NCI-H187 treated with DMSO at 0.1 percent for 48 hours (cell line): ENCODE measurements around the gene CYP3A7.
"Not testable (repeated sequence)": the region's sequence is repeated elsewhere in the genome, so short reads cannot be mapped to it uniquely, and the experiment has no call there.

Source experiments
- DNase-seq: peaks from one replicate; lab custom pipeline; 2025; lab: John Stamatoyannopoulos, UW

Gene CYP3A7

GRCh38 chr7:99734987-99735386 lies at the start of gene CYP3A7:
Gene CYP3A7 (minus strand): TSS chr7:99735196. CDS start chr7:99735093, 103 bp downstream.
- DNase-seq = no peak

GRCh38 chr7:99784007-99784406 lies 49.0 kb upstream of the CYP3A7 start, which contains the start of gene CYP3A4:
Gene CYP3A4 (minus strand): TSS chr7:99784184. CDS start chr7:99784081, 103 bp downstream.
- no peak for DNase-seq

GRCh38 chr7:99782012-99782953 lies 47.3 kb upstream of the CYP3A7 start:
- no peak for DNase-seq

GRCh38 chr7:99780588-99780987 lies 45.6 kb upstream of the CYP3A7 start:
- DNase-seq = no peak

GRCh38 chr7:99779949-99780348 lies 45.0 kb upstream of the CYP3A7 start:
- DNase-seq = no peak

GRCh38 chr7:99778880-99779279 lies 43.9 kb upstream of the CYP3A7 start:
- DNase-seq = no peak

- DNase-seq = not testable (repeated sequence)
Measured at GRCh38 chr7:99773395-99773794, 38.4 kb upstream of the CYP3A7 start.

GRCh38 chr7:99772565-99772964 lies 37.6 kb upstream of the CYP3A7 start:
- no peak for DNase-seq

- DNase-seq = not testable (repeated sequence)
Measured at GRCh38 chr7:99769494-99769893, 34.5 kb upstream of the CYP3A7 start.

- DNase-seq = no peak
Measured at GRCh38 chr7:99768471-99768870, 33.5 kb upstream of the CYP3A7 start.

GRCh38 chr7:99767662-99768061 lies 32.7 kb upstream of the CYP3A7 start:
- DNase-seq = no peak

- no peak for DNase-seq
Measured at GRCh38 chr7:99766484-99767099, 31.6 kb upstream of the CYP3A7 start.

- DNase-seq = no peak
Measured at GRCh38 chr7:99764478-99764877, 29.5 kb upstream of the CYP3A7 start.

- no peak for DNase-seq
Measured at GRCh38 chr7:99762680-99763327, 27.8 kb upstream of the CYP3A7 start.

GRCh38 chr7:99755085-99755484 lies 20.1 kb upstream of the CYP3A7 start:
- no peak for DNase-seq

- DNase-seq = no peak
Measured at GRCh38 chr7:99752356-99752755, 17.4 kb upstream of the CYP3A7 start.

- DNase-seq = not testable (repeated sequence)
Measured at GRCh38 chr7:99751322-99752052, 16.5 kb upstream of the CYP3A7 start.

GRCh38 chr7:99748846-99749579 lies 14.0 kb upstream of the CYP3A7 start:
- no peak for DNase-seq

- not testable (repeated sequence) for DNase-seq
Measured at GRCh38 chr7:99746915-99747314, 11.9 kb upstream of the CYP3A7 start.

GRCh38 chr7:99745395-99745794 lies 10.4 kb upstream of the CYP3A7 start:
- DNase-seq = not testable (repeated sequence)

- DNase-seq = no peak
Measured at GRCh38 chr7:99742737-99743394, 7.9 kb upstream of the CYP3A7 start.
